Cardiac muscle cell (in vitro differentiated cells and primary cell): ENCODE results near the gene CLIC1. TPM values are rescaled to one million over a fixed set of nuclear protein-coding genes. Genes with fewer than 3 reads are reported as not detected.

Source experiments
- DNase-seq, 2 donors: peaks; one replicate each; pipeline versions ENCODE4 v3.0.0 to v3.0.0-alpha.2; 2010 to 2017; ENCODE audit warnings: low read depth in 1 of 2, low spot score in 1 of 2
- H3K27ac ChIP-seq: fragments of 200-600 bp; sonication (generic); 2 replicates; pipeline ENCODE4 v1.5.1; 2016
- H3K27me3 ChIP-seq: fragments of 200-600 bp; sonication (generic); 2 replicates; pipeline ENCODE4 v1.6.0; 2016; ENCODE audit warnings: control low read depth
- H3K36me3 ChIP-seq: fragments of 200-600 bp; sonication (generic); 2 replicates; pipeline ENCODE4 v1.5.1; 2016; ENCODE audit warnings: control low read depth
- H3K4me1 ChIP-seq: fragments of 200-600 bp; sonication (generic); 2 replicates; pipeline ENCODE4 v1.8.1; 2017; ENCODE audit warnings: low read depth, mild to moderate bottlenecking, mixed run types
- H3K4me3 ChIP-seq: fragments of 200-600 bp; sonication (generic); 2 replicates; pipeline ENCODE4 v1.5.1; 2016; ENCODE audit warnings: mild to moderate bottlenecking
- H3K9me3 ChIP-seq: fragments of 200-600 bp; sonication (generic); 2 replicates; pipeline ENCODE4 v1.5.1; 2017; ENCODE audit warnings: low read depth, mild to moderate bottlenecking, control low read depth
- polyA plus RNA-seq: library from polyadenylated mRNA; unstranded; fragments of >200 nt; fragmentation: Nextera tagmentation; extraction: Ambion mirVana; gene quantifications from 2 replicates; pipeline ENCODE4 v1.2.1, GENCODE V29; 2016
- total RNA-seq: library from RNA; depleted of rRNA; stranded (reverse); fragments of >200 nt; gene quantifications from 2 replicates; pipeline ENCODE4 v1.2.3, GENCODE V29; 2016
- TF ChIP-seq, protein P1 (sequence below): IDR thresholded peaks from 2 replicates; pipeline ENCODE4 v1.5.1; 2012; ENCODE audit warnings: low read depth, mild to moderate bottlenecking, low read length

Gene CLIC1
- total and polyA plus RNA-seq, 2 experiments from 2014 or later: 226 to 318 TPM

DNA sequence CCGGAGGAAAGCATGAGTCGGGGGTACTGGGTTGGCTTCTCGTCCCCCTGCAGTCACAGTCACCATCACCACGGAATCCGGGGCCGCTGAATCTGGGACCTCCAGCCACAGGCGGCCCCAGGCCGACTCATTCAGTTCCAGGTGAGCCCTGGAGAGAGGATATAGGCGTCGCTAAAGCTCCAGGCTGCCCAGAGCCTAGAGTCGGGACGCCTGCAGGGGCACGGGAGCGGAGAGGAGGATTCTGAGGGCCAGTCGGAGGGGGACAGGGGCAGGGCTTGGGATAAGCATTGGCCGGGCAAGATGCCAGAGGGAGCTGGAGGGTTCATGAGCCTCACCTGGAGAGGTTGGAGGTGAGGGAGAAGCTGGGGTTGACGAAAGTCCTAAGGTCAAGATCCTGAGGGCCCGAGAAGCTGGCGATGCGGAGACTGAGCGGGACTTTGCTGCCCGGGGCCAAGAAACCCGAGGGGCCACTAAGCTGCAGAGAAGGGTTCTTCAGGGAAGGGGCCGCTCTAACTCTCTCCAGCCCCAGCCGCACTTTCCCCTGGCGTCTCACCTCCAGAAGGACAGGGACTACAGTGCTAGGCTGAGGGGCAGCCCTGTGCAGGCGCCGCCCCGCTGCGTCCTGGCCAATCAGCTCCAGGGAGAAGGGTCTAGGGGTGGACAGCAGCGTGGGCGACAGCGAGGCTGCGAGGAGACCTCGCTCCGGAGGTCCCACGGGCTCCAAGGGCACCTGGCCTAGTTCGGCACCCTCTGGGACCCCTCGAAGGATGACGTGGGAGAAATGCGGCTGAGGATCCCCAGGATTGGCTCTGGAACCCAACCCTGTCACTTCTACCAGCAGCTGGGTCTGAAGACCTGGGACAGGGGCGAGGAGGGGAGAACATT lies 29.8 kb upstream of the CLIC1 start:
- Histone ChIP-seq H3K4me3 (no peak overlapping the region), H3K36me3 (no peaks in the 10 kb centered on the region), H3K4me1 (peaks cover 5% of the 10 kb centered on the region), H3K27me3 (no peaks in the 10 kb centered on the region), H3K9me3 (no peaks in the 10 kb centered on the region), H3K27ac (no peak overlapping the region)
- peak; percentile 32 to 56 for DNase-seq
- TF ChIP-seq, protein P1, sequence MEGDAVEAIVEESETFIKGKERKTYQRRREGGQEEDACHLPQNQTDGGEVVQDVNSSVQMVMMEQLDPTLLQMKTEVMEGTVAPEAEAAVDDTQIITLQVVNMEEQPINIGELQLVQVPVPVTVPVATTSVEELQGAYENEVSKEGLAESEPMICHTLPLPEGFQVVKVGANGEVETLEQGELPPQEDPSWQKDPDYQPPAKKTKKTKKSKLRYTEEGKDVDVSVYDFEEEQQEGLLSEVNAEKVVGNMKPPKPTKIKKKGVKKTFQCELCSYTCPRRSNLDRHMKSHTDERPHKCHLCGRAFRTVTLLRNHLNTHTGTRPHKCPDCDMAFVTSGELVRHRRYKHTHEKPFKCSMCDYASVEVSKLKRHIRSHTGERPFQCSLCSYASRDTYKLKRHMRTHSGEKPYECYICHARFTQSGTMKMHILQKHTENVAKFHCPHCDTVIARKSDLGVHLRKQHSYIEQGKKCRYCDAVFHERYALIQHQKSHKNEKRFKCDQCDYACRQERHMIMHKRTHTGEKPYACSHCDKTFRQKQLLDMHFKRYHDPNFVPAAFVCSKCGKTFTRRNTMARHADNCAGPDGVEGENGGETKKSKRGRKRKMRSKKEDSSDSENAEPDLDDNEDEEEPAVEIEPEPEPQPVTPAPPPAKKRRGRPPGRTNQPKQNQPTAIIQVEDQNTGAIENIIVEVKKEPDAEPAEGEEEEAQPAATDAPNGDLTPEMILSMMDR: no peak

DNA sequence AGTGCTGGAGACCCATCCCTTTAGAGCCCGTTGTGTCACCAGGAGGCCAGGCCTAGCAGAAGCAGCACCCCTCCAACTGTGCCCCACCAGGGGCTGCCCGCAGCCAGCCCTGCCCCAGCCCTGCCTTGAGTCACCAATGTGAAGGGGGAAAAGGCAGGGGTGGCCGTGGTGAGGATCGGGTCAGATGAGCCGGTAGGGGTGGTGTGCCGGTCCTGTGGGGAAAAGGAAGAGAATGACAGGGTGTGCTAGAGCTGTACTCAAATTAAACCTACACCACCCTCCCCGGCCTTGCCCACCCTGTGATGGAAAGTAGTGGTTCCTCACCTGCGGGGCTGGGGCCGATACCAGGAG lies 29.2 kb upstream of the CLIC1 start:
- H3K4me1 ChIP-seq: peaks cover 5% of the 10 kb centered on the region
- DNase-seq: no peak
- H3K27me3 ChIP-seq: no peaks in the 10 kb centered on the region
- TF ChIP-seq, protein P1: no peak
- no peaks in the 10 kb centered on the region for H3K9me3 ChIP-seq
- no peak overlapping the region for H3K27ac ChIP-seq
- H3K4me3 ChIP-seq: no peak overlapping the region
- H3K36me3 ChIP-seq: no peaks in the 10 kb centered on the region

DNA sequence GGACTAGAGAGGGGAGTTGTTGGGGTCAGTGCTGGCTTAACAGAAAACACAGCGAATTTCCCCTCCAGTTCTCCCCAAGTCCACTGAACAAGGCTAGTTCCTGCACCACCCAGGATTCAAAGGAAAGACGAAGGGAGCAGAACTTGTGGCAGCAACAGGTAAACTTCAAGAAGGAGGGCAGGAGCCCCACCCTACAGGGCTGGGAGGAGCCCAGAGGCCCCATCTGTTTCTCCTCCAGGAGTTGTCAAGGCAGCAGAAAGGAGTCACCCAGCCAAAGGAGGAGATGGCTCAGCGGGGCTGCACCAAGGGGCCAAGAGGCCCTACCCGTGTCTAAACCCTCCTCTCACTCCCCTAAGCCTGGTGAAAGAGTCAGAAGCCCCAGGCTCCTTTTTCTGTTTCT lies 27.9 kb upstream of the CLIC1 start:
- no peak for DNase-seq
- Histone ChIP-seq H3K27me3 (no peaks in the 10 kb centered on the region), H3K4me3 (no peak overlapping the region), H3K4me1 (peaks cover 5% of the 10 kb centered on the region), H3K36me3 (no peaks in the 10 kb centered on the region), H3K9me3 (no peaks in the 10 kb centered on the region), H3K27ac (no peak overlapping the region)
- TF ChIP-seq, protein P1: no peak

DNA sequence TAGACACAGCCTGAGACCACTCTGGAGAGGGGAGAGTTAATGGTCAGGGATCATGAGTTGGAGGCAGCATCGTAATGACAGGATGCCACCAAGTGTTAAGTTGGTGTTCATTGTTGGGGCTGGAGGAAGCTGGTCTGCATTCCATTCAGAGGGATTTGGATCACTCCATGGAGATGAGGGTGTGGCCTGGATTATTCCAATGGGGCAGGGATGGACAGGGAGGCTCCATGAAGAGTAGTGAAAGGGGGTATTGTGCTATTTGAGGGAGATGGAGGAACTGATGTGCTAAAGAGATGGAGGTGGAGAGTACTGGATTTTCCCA lies 27.2 kb upstream of the CLIC1 start:
- H3K27ac ChIP-seq: no peak overlapping the region
- no peak overlapping the region for H3K4me3 ChIP-seq
- H3K4me1 ChIP-seq: peaks cover 5% of the 10 kb centered on the region
- TF ChIP-seq, protein P1: no peak
- peak in 1 of 2 donors; percentile 48 for DNase-seq
- H3K27me3 ChIP-seq: no peaks in the 10 kb centered on the region
- no peaks in the 10 kb centered on the region for H3K9me3 ChIP-seq
- H3K36me3 ChIP-seq: no peaks in the 10 kb centered on the region

GRCh38 chr6:31762878-31763618 lies 26.7 kb upstream of the CLIC1 start:
- Histone ChIP-seq H3K36me3 (no peaks in the 10 kb centered on the region), H3K9me3 (no peaks in the 10 kb centered on the region), H3K4me3 (no peak overlapping the region), H3K27ac (no peak overlapping the region), H3K27me3 (no peaks in the 10 kb centered on the region), H3K4me1 (peaks cover 5% of the 10 kb centered on the region)
- no peak for DNase-seq
- TF ChIP-seq, protein P1: no peak
